Liver (tissue), 9 donors: Measurements from ENCODE around the gene ACYP1. TPM values are rescaled to one million over a fixed set of nuclear protein-coding genes. Genes with fewer than 3 reads are reported as not detected.
"Not testable (repeated sequence)": the region's sequence is repeated elsewhere in the genome, so short reads cannot be mapped to it uniquely, and the experiment has no call there.

ENCODE experiments used
- DNase-seq: peaks from one replicate; pipeline ENCODE4 v3.0.0-alpha.2; 2017; ENCODE audit warnings: low spot score
- H3K27ac ChIP-seq, 2 donors: one replicate each; pipeline ENCODE4 v1.7.0; 2013; ENCODE audit warnings: inconsistent platforms in 2 of 2, low read length in 2 of 2, control low read depth in 1 of 2, low read depth in 1 of 2, mild to moderate bottlenecking in 1 of 2
- H3K27me3 ChIP-seq, 4 donors: one replicate each; pipeline versions ENCODE4 v1.6.1 to v1.7.0; 2013; ENCODE audit warnings: low read length in 3 of 4, inconsistent platforms in 1 of 4, mild to moderate bottlenecking in 1 of 4, moderate library complexity in 1 of 4; ENCODE audit not compliant: control insufficient read depth in 4 of 4, insufficient read depth in 4 of 4
- H3K36me3 ChIP-seq, 4 donors: one replicate each; pipeline versions ENCODE4 v1.6.1 to v1.7.0; 2013; ENCODE audit warnings: low read length in 3 of 4, mild to moderate bottlenecking in 3 of 4, low read depth in 1 of 4, moderate library complexity in 1 of 4; ENCODE audit not compliant: control insufficient read depth in 4 of 4, insufficient read depth in 3 of 4
- H3K4me1 ChIP-seq, 4 donors: one replicate each; pipeline versions ENCODE4 v1.6.1 to v1.7.0; 2013; ENCODE audit warnings: low read length in 3 of 4, mild to moderate bottlenecking in 3 of 4, moderate library complexity in 1 of 4; ENCODE audit not compliant: control insufficient read depth in 4 of 4, insufficient read depth in 4 of 4
- H3K4me3 ChIP-seq, 3 donors: one replicate each; pipeline versions ENCODE4 v1.6.1 to v1.7.0; 2013; ENCODE audit warnings: low read length in 3 of 3, control low read depth in 1 of 3, low read depth in 1 of 3, mild to moderate bottlenecking in 1 of 3
- H3K9ac ChIP-seq, 2 donors: one replicate each; pipeline ENCODE4 v1.7.0; 2013; ENCODE audit warnings: low read length in 2 of 2, mild to moderate bottlenecking in 2 of 2, moderate library complexity in 2 of 2, control low read depth in 1 of 2, low read depth in 1 of 2
- H3K9me3 ChIP-seq, 4 donors: one replicate each; pipeline versions ENCODE4 v1.6.1 to v1.7.0; 2013; ENCODE audit warnings: low read length in 3 of 4; ENCODE audit not compliant: control insufficient read depth in 4 of 4
- FOXA1 ChIP-seq: IDR thresholded peaks from 2 replicates; pipeline ENCODE4 v1.6.1; 2016; ENCODE audit warnings: antibody characterized with exemption
- HNF4A ChIP-seq, 2 donors: conservative IDR thresholded peaks; 2 replicates each; pipeline ENCODE4 v1.6.1; 2016; ENCODE audit warnings: antibody characterized with exemption in 2 of 2, mild to moderate bottlenecking in 2 of 2
- JUND ChIP-seq, 2 donors: IDR thresholded peaks; 2 replicates each; pipeline ENCODE4 v1.6.1; 2016; ENCODE audit warnings: antibody characterized with exemption in 2 of 2
- REST ChIP-seq: IDR thresholded peaks from 2 replicates; pipeline ENCODE4 v1.6.1; 2016; ENCODE audit warnings: antibody characterized with exemption, mild to moderate bottlenecking
- ZBTB33 ChIP-seq: IDR thresholded peaks from 2 replicates; pipeline ENCODE4 v1.6.1; 2016; ENCODE audit warnings: antibody characterized with exemption
- WGBS: extraction: QIAGEN DNeasy Blood & Tissue Kit; methylation state at CpG from one replicate; pipeline ENCODE4 v1.1.7; 2013; 5-methylcytosine and 5-hydroxymethylcytosine counted together
- polyA plus RNA-seq, 2 donors: library from polyadenylated mRNA; stranded (reverse) in 1 of 2; unstranded in 1 of 2; fragments of 200-250 nt in 1 of 2; fragments of >200 nt in 1 of 2; fragmentation: Nextera tagmentation in 1 of 2; extraction: Ambion mirVana in 1 of 2; gene quantifications; one replicate each; pipeline versions ENCODE4 v1.2.1 to v1.2.3, GENCODE V29; 2013 to 2015
- total RNA-seq, 2 donors: library from RNA; depleted of rRNA; stranded (reverse); fragments of >200 nt; gene quantifications; one replicate each; pipeline ENCODE4 v1.2.3, GENCODE V29; 2014
- TF ChIP-seq, protein P1 (sequence below): fragments of 150-350 bp; IDR thresholded peaks from 2 replicates; pipeline ENCODE4 v1.5.1; 2017; ENCODE audit warnings: improper control_type of control experiment, low read depth, low read length; ENCODE audit not compliant: missing input control
- TF ChIP-seq, protein P2 (sequence below): IDR thresholded peaks from 2 replicates; pipeline ENCODE4 v1.6.1; 2016; ENCODE audit warnings: antibody characterized with exemption
- TF ChIP-seq, protein P3 (sequence below): IDR thresholded peaks from 2 replicates; pipeline ENCODE4 v1.6.1; 2016; ENCODE audit warnings: antibody characterized with exemption
- donor health status: healthy.
- donor health status: healthy.
- donor health status: healthy.
- donor health status: healthy.
- donor health status: healthy.

The ACYP1 gene
- total and polyA plus RNA-seq, 4 donors, result 2.1 to 7.5 (median 4.0) TPM

- TF ChIP-seq, protein P1, sequence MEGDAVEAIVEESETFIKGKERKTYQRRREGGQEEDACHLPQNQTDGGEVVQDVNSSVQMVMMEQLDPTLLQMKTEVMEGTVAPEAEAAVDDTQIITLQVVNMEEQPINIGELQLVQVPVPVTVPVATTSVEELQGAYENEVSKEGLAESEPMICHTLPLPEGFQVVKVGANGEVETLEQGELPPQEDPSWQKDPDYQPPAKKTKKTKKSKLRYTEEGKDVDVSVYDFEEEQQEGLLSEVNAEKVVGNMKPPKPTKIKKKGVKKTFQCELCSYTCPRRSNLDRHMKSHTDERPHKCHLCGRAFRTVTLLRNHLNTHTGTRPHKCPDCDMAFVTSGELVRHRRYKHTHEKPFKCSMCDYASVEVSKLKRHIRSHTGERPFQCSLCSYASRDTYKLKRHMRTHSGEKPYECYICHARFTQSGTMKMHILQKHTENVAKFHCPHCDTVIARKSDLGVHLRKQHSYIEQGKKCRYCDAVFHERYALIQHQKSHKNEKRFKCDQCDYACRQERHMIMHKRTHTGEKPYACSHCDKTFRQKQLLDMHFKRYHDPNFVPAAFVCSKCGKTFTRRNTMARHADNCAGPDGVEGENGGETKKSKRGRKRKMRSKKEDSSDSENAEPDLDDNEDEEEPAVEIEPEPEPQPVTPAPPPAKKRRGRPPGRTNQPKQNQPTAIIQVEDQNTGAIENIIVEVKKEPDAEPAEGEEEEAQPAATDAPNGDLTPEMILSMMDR, result no peak
- TF ChIP-seq HNF4A (conservative IDR thresholded peaks at IDR 0.05), result peak in 1 of 2 donors; percentile 70
These were observed 5.4 kb upstream of the ACYP1 start, which contains the start of gene ZC2HC1C (continued) for GRCh38 chr14:75069121-75069810.

DNA sequence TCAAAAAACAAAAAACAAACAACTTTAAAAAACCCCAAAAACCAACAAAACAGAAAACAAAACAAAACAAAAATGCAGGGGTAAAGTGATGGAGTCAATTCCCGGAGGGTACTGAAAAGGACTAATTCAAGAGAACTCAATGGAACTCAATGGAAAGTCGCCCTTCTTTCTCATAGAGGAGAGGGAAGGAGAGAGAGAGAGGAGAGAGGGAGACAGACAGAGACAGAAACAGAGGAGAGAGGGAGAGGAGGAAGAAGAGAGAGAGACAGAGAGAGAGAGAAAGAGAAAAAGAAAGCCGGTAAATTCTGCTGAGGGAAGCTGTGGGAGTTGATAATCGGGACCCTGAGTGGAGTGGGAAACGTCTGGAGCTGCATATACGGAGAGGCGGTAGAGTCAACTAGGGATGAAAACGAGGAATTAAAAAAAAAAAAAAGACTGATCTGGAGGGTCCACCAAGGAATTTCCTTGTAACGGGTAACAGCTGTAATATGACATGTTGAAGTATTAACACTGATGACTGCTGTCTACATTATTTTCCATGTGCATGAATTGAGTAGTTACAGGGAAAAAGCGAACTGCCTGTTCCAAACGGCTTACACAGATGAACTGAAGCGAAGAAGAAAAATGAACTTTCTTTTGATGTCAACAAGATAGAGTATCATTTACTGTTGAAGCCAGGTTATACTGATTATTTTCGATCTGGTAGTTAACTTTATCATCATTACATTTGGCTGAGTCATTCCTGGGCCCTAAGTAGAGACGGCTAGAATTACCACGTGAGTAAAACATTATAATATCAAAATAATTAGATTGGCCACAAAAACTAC lies 4.7 kb upstream of the ACYP1 start:
- H3K9me3 ChIP-seq, result no peaks in the 10 kb centered on the region
- 16% methylated on average over 15 of the region's 15 CpGs for WGBS
- H3K36me3 ChIP-seq, result no peaks in the 10 kb centered on the region
- no peaks in the 10 kb centered on the region for H3K27me3 ChIP-seq
- H3K4me3 ChIP-seq, result peak overlapping the region; percentile 36 to 88 (median 73)
- DNase-seq, result no peak
- TF ChIP-seq, protein P2, sequence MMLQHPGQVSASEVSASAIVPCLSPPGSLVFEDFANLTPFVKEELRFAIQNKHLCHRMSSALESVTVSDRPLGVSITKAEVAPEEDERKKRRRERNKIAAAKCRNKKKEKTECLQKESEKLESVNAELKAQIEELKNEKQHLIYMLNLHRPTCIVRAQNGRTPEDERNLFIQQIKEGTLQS, result no peak
- peak; percentile 11 for TF ChIP-seq REST
- H3K27ac ChIP-seq, result peak overlapping the region; percentile 87 to 96
- H3K9ac ChIP-seq, result peak overlapping the region; percentile 18 to 91
- peaks cover 0 to 26% (median 11%) of the 10 kb centered on the region in 4 donors for H3K4me1 ChIP-seq

GRCh38 chr14:75067765-75068164 lies 3.9 kb upstream of the ACYP1 start:
- not testable (repeated sequence) for H3K36me3 ChIP-seq, H3K27me3 ChIP-seq, H3K27ac ChIP-seq, H3K9me3 ChIP-seq, DNase-seq, H3K9ac ChIP-seq
- WGBS, result 81% methylated on average over 4 of the region's 4 CpGs
- H3K4me3 ChIP-seq, result peak overlapping the region in 2 of 3 donors; percentile 73 to 88
- H3K4me1 ChIP-seq, result peaks cover 3 to 31% (median 13%) of the 10 kb centered on the region in 4 donors

GRCh38 chr14:75067212-75067611 lies 3.4 kb upstream of the ACYP1 start:
- H3K4me1 ChIP-seq, result peaks cover 3 to 31% (median 13%) of the 10 kb centered on the region in 4 donors

More at GRCh38 chr14:75067212-75067611, 3.4 kb upstream of the ACYP1 start:
- TF ChIP-seq FOXA1, result no peak
- TF ChIP-seq, protein P3, sequence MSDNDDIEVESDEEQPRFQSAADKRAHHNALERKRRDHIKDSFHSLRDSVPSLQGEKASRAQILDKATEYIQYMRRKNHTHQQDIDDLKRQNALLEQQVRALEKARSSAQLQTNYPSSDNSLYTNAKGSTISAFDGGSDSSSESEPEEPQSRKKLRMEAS, result no peak
- TF ChIP-seq JUND (IDR thresholded peaks at IDR 0.05), result no peak
- TF ChIP-seq REST, result no peak
- no peak for TF ChIP-seq ZBTB33
- Histone ChIP-seq H3K27ac (no peak overlapping the region), H3K9me3 (no peaks in the 10 kb centered on the region), H3K9ac (no peak overlapping the region), H3K4me3 (no peak overlapping the region), H3K27me3 (no peaks in the 10 kb centered on the region), H3K36me3 (no peaks in the 10 kb centered on the region)
- DNase-seq, result no peak
- WGBS, result 97% methylated on average over 1 of the region's 1 CpG
